GM11168 (cell line): Measurements from ENCODE around the gene TFDP2.
"Not testable (repeated sequence)": the region's sequence is repeated elsewhere in the genome, so short reads cannot be mapped to it uniquely, and the experiment has no call there.

Experiments
- in situ Hi-C: fragments of 300-500 bp; cut with MboI; formaldehyde crosslinking; loops from one replicate; pipeline ENCODE4 v1.12.0; 2022; ENCODE audit warnings: low sequenced_read_pairs; ENCODE audit not compliant: unreplicated experiment

TFDP2 gene

GRCh38 chr3:141979050-141979671 is 170.2 kb downstream of the TFDP2 start:
- in situ Hi-C loops, result no loop called here

- in situ Hi-C loops, result not testable (repeated sequence)
Observed at GRCh38 chr3:141974777-141975176, 174.6 kb downstream of the TFDP2 start.

- in situ Hi-C loops, result no loop called here
Observed at GRCh38 chr3:141972399-141972798, 176.9 kb downstream of the TFDP2 start.

GRCh38 chr3:141971571-141971970 is 177.8 kb downstream of the TFDP2 start:
- in situ Hi-C loops, result no loop called here

GRCh38 chr3:141969711-141970110 is 179.6 kb downstream of the TFDP2 start:
- in situ Hi-C loops, result no loop called here

GRCh38 chr3:141965471-141965870 is 183.9 kb downstream of the TFDP2 start:
- in situ Hi-C loops, result no loop called here

GRCh38 chr3:141963301-141963700 is 186.0 kb downstream of the TFDP2 start:
- in situ Hi-C loops, result no loop called here

GRCh38 chr3:141960731-141961130 is 188.6 kb downstream of the TFDP2 start:
- in situ Hi-C loops, result no loop called here

- in situ Hi-C loops, result no loop called here
Observed at GRCh38 chr3:141959589-141960554, 189.5 kb downstream of the TFDP2 start.

- in situ Hi-C loops, result no loop called here
Observed at GRCh38 chr3:141955175-141955574, 194.2 kb downstream of the TFDP2 start.

- in situ Hi-C loops, result no loop called here
Observed at GRCh38 chr3:141952611-141953010, 196.7 kb downstream of the TFDP2 start.

GRCh38 chr3:141950572-141951493 is 198.5 kb downstream of the TFDP2 start:
- in situ Hi-C loops, result no loop called here

GRCh38 chr3:141949972-141950371 is 199.4 kb downstream of the TFDP2 start:
- in situ Hi-C loops, result no loop called here

- in situ Hi-C loops, result no loop called here
Observed at GRCh38 chr3:141949399-141949798, 199.9 kb downstream of the TFDP2 start.

- in situ Hi-C loops, result no loop called here
Observed at GRCh38 chr3:141945726-141946485, 203.4 kb downstream of the TFDP2 start.

- in situ Hi-C loops, result no loop called here
Observed at GRCh38 chr3:141942006-141942405, 207.3 kb downstream of the TFDP2 start.

GRCh38 chr3:141941093-141941492 is 208.3 kb downstream of the TFDP2 start:
- in situ Hi-C loops, result no loop called here

- in situ Hi-C loops, result no loop called here
Observed at GRCh38 chr3:141940194-141940776, 209.1 kb downstream of the TFDP2 start.

- in situ Hi-C loops, result no loop called here
Observed at GRCh38 chr3:141939759-141940158, 209.6 kb downstream of the TFDP2 start.
